Activated CD4-positive, CD25-positive, alpha-beta regulatory T cell treated with anti-CD3 and anti-CD28 coated beads, Interleukin-2, amount 50 U/mL, for 72 hours (primary cell): ENCODE measurements around the gene NELFB.

Experiments used
- DNase-seq: peaks from one replicate; pipeline ENCODE4 v3.0.0; 2021

Gene NELFB

DNA sequence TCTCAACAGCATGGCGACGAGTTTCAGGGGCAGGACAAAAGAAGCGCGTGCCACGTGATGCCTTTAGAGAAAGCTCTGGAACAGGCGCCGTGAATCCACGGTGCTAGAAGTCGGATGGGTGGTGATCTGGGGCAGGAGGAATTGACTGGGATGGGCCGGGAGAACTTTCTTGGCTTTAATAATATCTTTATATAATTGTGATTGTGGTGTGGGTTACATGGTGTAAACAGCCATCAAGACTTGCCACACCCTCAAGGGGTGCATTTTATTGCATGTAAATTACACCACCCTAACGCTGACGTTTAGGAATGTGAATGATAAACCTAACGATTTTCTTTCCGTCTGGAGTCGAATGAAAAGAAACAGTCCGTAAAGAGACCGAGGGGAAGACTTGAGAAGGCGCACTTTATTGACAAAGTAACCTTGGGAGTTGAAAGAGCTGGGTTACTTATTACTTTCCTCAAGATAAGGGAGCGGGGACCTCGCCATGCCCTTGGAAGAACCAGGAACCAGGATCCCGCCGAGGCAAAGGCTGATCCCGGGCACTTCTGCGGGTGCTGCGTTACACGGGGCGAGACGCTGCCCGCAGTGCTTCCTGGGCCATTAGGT lies 38.5 kb downstream of the NELFB start:
- no peak for DNase-seq

GRCh38 chr9:137294091-137294680 lies 39.1 kb downstream of the NELFB start:
- DNase-seq, result no peak

DNA sequence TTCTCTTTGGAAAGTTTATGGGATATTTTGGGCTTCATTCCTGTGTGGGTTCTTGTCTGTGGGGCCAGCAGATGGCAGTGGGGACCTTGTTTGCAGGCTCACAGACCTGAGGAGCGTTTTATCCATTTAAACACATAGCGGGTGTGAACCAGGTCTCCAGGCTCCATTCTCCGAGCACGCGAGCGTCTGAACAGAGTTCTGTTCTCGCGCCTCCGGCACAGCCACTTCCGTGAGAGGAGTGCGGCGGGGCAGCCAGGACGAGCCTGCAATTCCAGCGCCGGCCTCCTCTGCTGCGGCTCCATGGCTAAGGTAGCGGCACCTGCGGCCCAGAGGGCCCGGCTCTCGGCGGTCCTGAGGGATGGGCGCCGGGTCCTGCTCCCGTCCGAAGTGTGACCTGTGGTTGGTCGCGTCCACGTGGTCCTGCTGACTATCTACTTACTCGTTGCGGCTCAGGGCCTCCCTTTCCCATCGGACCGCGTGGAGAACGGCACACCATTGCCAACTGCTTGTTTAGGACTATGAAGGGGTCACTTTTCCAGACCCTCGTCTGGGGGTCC lies 39.6 kb downstream of the NELFB start:
- no peak for DNase-seq

DNA sequence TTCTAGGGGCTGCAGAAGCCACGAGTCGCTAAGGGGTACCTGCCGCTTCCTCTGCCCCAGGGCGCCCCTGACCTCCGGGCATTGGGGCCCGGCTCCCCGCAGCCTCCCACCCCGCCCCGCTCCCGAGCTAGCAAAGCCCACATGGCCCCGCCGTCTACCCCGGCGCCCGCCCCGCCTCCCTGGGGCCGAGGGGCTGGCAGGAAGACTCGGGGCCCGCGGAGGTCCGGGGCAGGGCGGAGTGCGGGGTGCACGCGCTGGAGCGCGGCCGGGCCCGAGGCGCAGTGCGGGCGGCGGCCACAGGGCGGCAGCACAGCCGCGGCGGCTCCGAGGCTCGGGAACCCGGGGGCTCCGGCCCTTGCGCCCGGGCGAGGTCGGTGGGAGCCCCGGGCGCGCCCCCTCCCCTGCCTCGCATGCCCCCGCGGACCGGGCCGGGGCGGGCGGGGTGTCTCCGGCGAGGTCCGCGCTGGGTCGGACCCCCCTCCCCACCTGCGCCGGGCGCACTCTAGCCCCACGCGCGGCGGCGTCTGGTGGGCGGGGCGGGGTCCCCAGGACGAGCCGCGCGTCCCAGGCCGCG lies 40.2 kb downstream of the NELFB start:
- peak; percentile 74 for DNase-seq

DNA sequence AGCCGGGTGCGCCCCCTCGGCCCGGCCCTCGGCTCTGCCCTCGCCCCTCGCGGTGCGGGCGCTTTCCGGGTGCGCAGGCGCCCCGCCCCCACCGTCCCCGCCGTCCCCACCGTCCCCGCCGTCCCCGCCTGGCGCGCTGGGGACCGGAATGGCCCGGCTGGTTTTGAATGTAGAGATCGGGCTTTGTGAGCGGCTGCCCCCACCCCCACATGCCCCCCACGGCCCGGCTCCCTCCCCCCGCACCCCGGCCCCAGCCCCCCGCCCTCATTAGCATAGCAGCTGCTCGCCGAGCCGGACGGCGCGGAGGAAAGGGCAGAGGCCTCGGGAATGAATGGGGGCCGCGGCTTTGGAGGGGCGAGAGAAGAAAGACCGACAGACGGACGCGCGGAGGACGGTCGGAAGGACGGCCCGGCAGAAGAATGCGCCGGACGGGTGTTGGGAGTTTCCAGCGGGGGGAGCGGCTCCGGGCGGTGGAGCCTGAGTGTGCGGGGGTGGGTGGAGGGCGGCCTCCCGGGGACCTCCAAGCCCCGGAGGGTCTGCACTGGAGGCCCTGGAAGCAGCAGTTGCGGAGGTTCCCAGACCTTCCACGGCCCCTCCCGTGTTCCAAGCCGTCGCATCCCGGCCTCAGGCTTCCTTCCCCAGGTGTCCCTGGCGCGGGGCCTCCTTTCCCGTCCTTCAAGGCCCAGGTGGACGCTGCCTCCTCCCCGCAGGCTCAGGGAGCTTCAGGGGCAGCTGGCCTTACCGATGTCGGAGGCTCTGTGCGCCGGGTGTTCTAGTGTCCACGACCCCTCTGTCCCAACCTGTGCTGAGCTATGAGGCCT lies 40.9 kb downstream of the NELFB start:
- DNase-seq, result no peak

GRCh38 chr9:137296670-137297664 lies 41.8 kb downstream of the NELFB start:
- no peak for DNase-seq

DNA sequence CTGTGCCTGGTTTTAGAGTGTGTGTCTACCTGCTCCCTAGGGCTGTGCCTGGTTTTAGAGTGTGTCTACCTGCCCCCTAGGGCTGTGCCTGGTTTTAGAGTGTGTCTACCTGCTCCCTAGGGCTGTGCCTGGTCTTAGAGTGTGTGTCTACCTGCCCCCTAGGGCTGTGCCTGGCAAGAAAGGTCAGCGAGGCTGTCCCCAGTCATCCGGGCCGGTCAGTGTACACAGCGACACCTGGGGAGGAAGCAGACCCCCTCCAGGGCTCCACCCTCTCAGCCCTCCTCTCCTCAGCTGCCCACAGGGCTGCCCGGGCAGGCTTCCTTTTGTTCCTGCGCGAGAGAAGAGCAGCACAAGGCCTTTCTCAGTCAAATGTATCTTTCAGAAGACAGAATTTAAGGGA lies 42.8 kb downstream of the NELFB start:
- no peak for DNase-seq

GRCh38 chr9:137298401-137299202 lies 43.5 kb downstream of the NELFB start:
- DNase-seq, result no peak

DNA sequence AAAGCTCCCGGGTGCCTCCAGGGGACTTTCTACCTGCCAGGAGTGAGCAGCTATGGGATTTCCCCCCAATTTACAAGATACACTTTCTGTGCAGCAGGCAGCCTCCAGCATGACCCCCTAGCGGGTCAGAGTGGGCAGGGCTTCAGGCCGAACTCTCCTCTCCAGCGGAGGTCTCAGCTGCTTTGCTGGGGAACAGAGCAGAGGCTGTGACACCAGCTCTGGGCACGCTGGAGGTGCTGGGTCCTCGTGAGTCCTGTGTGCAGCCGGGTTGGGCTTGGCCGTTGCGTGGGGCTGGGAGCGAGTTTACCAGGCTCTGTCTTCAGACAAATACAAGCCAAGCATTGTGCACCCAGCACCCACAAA lies 44.1 kb downstream of the NELFB start:
- no peak for DNase-seq

DNA sequence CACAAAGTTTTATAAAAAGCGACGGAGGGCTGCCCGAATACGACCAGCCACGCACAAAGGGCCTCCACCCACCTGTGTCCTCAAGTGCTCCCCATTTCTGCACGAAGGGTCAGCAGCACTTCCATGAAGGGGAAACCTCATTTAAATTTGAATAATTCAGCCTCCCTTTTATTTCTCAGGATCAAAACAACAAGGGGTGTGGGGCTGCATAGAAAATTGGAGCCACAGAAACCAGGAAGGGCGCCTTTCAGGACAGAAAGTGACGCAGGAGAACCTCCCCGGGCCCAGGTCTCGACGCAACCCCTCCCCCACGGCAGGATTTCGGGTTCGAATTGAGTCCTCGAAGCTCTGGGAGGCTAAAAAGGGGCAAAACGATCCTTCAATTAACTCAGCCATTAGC lies 44.8 kb downstream of the NELFB start:
- no peak for DNase-seq

GRCh38 chr9:137300567-137301080 lies 45.5 kb downstream of the NELFB start:
- no peak for DNase-seq

DNA sequence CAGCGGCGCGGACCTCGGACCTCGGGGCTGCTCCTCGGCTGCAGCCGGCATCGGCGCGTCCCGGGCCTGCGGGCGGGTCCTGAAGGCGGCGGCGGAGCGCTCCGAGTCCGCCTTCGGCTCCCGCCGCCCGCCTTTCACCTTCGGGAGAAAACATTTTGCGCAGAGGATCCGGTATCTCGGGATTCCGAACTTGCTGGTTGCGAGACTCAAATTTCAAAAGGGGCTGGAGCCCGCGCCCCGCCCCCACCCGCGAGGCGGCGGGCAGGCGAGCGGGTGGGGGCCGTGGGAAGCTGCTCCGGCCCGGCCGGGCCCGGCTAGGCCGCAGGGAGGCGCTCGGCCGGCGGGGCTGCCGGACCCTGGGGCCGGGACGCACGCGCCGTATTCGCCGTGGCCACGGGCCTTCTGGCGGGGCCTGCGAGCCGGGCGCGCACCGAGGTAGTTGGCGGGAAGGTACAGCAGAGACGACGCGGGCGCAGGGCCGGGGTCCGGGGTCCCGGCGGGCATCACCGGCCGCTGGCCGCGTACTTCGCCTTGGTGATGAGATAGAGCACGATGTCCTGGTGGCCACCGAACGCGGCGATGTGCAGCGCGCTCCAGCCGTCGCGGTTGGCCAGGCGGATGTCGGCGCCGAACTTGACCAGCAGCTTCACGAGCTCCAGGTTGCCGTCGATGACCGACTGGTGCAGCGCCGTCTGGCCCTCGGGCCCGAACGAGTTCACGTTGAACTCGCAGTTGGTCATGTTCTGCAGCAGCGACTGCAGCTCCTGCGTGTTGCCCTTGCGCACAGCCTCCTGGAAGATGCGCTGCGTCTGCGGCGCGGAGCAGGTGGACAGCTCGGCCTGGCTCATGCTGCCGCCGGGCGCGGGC lies 46.2 kb downstream of the NELFB start:
- DNase-seq, result peak; percentile 45

GRCh38 chr9:137302118-137302448 lies 47.0 kb downstream of the NELFB start, which contains the start of gene NRARP:
NRARP (minus strand) TSS chr9:137302271; CDS start chr9:137301928, 343 bp downstream.
- peak; percentile 92 for DNase-seq

DNA sequence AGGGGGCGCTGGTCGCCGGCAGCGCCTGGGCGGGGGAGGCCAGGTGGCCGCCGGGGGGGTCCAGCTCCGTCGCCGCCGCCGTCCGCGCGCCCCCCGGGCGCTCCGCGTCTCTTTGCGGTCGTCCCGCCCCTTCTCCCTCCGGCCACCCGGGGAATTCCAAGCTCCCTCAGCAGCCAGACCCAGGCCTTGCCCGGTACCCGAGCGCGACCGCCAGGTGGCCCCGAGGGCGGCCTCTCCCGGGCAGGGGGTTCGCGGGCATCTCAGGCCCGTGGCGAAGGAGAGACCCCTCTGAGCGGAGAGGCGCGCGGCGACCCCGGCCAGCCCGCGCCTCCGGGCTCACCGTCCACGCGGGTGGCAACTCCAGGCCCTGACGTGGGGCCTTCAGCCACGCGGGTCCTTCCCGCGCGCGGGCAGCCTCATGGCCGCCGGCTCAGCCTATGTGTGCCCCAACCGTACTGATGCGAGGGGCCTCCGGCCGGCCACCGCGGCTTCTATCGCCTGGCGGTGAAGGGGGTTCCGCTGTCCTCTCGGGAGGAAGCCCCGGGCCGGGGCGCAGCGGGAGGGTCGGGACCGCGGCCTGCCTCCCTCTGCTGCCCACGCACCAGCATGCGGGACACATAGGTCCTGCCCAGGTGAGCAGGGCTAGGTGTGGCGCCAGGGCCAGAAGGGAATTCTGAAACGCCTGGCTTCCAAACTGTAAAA lies 47.5 kb downstream of the NELFB start:
- DNase-seq, result no peak

- peak; percentile 32 for DNase-seq
These were observed 48.2 kb downstream of the NELFB start for GRCh38 chr9:137303151-137303892.

- peak; percentile 30 for DNase-seq
These were observed 48.8 kb downstream of the NELFB start for GRCh38 chr9:137303893-137304382.

DNA sequence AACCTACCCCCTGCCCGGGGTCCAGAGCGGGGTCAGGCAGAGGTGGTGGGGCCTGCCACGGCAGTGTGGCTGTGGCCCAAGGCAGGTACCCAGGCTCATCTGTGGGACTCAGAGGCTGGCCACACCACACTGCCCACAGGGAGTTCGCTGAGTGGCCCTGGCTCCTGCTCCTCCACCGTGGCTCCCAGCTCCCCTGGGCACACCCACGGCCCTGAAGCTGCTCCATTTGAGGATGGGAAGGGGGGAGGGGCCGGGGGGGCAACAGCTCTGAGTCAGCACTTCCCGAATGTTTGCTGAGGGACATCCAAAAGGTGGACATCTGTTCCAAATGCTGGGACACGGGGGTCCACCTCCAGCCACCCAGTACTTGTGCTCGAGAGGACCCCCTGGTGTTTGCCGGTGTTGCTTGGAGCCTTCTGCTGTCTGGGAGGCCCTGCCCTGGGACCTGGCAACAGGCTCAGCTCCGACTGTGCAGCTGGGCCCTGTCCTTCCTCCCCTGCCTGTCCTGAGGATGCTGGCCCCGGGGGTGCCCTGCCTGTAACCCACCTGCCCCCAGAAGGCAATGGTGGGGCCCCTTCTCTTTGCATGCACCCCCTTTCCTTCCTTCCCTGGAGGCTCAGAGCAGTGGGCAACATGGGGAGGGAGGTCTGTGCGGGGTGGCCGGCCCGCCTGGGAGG lies 49.4 kb downstream of the NELFB start:
- no peak for DNase-seq
